Aorta (tissue), 5 donors: Measurements from ENCODE around the gene CDYL. TPM values are rescaled to one million over a fixed set of nuclear protein-coding genes. Genes with fewer than 3 reads are reported as not detected.

Experiments used
- ATAC-seq: fragments of 200-7000 bp; cut with Tn5 transposase; one replicate; pipeline ENCODE4 v1.9.1; 2022; ENCODE audit warnings: moderate library complexity; ENCODE audit not compliant: low FRiP score
- DNase-seq, 2 donors: peaks; one replicate each; pipeline ENCODE4 v3.0.0-alpha.2; 2020
- H3K27ac ChIP-seq, 2 donors: one replicate each; pipeline ENCODE4 v1.5.1; 2013; ENCODE audit warnings: low read length in 2 of 2, mild to moderate bottlenecking in 2 of 2, moderate library complexity in 2 of 2, control low read depth in 1 of 2, inconsistent platforms in 1 of 2, low read depth in 1 of 2
- H3K27me3 ChIP-seq, 2 donors: one replicate each; pipeline ENCODE4 v1.6.1; 2013; ENCODE audit warnings: control low read depth in 1 of 2, low read length in 1 of 2, mild to moderate bottlenecking in 1 of 2, moderate library complexity in 1 of 2; ENCODE audit not compliant: insufficient read depth in 2 of 2, control insufficient read depth in 1 of 2
- H3K36me3 ChIP-seq, 2 donors: one replicate each; pipeline ENCODE4 v1.6.1; 2013; ENCODE audit warnings: control low read depth in 1 of 2, low read length in 1 of 2, mild to moderate bottlenecking in 1 of 2; ENCODE audit not compliant: insufficient read depth in 2 of 2, control insufficient read depth in 1 of 2
- H3K4me1 ChIP-seq, 2 donors: one replicate each; pipeline ENCODE4 v1.6.1; 2013; ENCODE audit warnings: low read length in 2 of 2, control low read depth in 1 of 2, mild to moderate bottlenecking in 1 of 2, moderate library complexity in 1 of 2; ENCODE audit not compliant: insufficient read depth in 2 of 2, control insufficient read depth in 1 of 2
- H3K4me3 ChIP-seq, 2 donors: one replicate each; pipeline ENCODE4 v1.5.1; 2013; ENCODE audit warnings: low read length in 2 of 2, control low read depth in 1 of 2, mild to moderate bottlenecking in 1 of 2
- H3K9me3 ChIP-seq: one replicate; pipeline ENCODE4 v1.6.1; 2013; ENCODE audit warnings: mild to moderate bottlenecking, low read length; ENCODE audit not compliant: control insufficient read depth
- WGBS, 2 donors: extraction: QIAGEN DNeasy Blood & Tissue Kit; methylation state at CpG; one replicate each; pipeline ENCODE4 v1.1.7; 2013; 5-methylcytosine and 5-hydroxymethylcytosine counted together
- intact Hi-C, 2 donors: fragments of 100-400 bp; cut with DNase I; formaldehyde crosslinking; loops; one replicate each; pipeline versions ENCODE4 v1.14.2 to v1.15.0; 2022
- polyA plus RNA-seq, 2 donors: library from polyadenylated mRNA; stranded (reverse); fragments of 200-250 nt; gene quantifications; one replicate each; pipeline ENCODE4 v1.2.3, GENCODE V29; 2013
- total RNA-seq, 2 donors: library from RNA; stranded (reverse); fragmentation: NEBNext Ultra II Directional; extraction: Animal tissue kit (Norgen Biotek cat#: 25700); gene quantifications; one replicate each; pipeline ENCODE4 v1.2.1, GENCODE V29; 2021
- donor health status: healthy with polysubstance abuse.
- donor health status: Bipolar disorder and iron deficiency.
- donor health status: DM: no; HTN: no; CAD: no.
- donor health status: DM: no; HTN: no; CAD: no.
- donor health status: DM: yes; HTN: yes; CAD: no.

The CDYL gene
- total and polyA plus RNA-seq, 4 donors = 9.6 to 44.2 (median 26.4) TPM

GRCh38 chr6:4939241-4939640 lies 163.0 kb downstream of the CDYL start:
- intact Hi-C loops = loop anchor here (5.0 to 10.0 kb wide), 2 partner anchors 624 to 627 kb away; no protein-coding TSS in a partner anchor
- 95 to 100% methylated on average over 1 of the region's 1 CpG for WGBS, 2 donors
- H3K9me3 ChIP-seq = no peaks in the 10 kb centered on the region
- DNase-seq (no peak), ATAC-seq (no peak)
- H3K36me3 ChIP-seq = peaks cover 0 to under 1% of the 10 kb centered on the region in 2 donors
- H3K27me3 ChIP-seq = no peaks in the 10 kb centered on the region
- H3K27ac ChIP-seq = no peak overlapping the region
- H3K4me3 ChIP-seq = no peak overlapping the region
- no peaks in the 10 kb centered on the region for H3K4me1 ChIP-seq

DNA sequence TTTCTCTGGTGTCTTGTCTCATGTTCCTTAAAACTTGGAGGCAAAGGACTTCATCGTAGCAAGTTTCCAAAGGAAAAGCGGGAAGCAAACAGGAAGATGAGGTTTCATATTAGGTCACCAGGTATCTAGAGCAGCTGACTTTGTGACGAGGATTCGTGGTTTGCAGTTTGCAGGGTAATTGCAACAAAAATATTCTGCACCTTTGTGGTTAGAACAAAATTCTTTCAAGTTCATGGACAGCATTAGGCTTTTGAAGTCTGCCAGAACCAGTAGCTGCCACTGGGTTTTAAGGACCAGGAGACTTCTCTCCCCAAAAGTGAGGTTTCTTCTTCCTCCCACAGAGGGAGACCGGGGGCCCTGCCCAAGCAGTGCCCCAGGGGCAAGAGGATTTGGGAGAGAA lies 164.2 kb downstream of the CDYL start:
- 84 to 97% methylated on average over 5 of the region's 5 CpGs for WGBS, 2 donors
- ATAC-seq = no peak
- H3K4me3 ChIP-seq = no peak overlapping the region
- intact Hi-C loops = no loop called here
- H3K9me3 ChIP-seq = no peaks in the 10 kb centered on the region
- DNase-seq = no peak
- H3K4me1 ChIP-seq = no peaks in the 10 kb centered on the region
- H3K36me3 ChIP-seq = peaks cover 0 to 5% of the 10 kb centered on the region in 2 donors
- H3K27me3 ChIP-seq = no peaks in the 10 kb centered on the region
- H3K27ac ChIP-seq = no peak overlapping the region

DNA sequence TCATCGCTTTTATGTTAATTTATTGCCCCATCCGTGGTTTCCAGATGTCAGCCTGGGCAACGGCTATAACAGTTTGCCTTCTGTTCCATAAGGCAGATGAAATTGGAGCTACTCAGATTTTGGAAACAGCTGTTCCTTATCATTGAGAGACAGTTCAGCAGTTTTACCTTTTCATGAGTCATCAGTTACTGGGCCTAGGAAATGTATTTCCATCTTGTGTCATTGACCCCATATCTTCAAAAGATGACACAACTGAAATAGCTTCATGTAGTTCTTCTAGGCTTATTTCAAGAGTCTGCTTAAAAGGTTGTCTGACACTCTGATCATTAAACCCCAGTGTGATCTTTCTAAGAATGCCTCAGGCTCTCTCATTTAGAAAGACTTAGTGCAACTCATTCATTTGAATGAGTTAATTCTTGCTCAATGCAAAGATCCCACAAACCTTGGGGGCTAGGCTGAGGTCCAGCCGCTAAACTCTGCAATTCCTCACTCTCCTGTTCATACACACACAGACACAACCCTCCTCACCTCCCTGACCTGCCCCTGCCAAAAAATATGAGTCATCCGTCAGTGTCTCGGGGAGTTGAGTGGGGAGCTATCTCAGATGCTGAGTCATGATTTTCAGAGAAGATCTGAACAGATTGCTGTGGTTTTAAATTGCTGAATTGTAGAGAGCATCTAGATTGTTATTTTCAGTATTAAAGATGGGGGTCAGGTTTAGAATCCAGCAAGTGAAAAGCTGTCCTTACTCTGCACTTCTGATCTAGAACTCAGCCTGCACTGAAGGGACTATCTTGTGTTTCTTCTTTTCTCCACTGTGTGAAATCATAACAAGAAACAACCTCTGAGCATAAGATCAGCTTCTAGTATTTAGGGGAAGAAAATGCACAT lies 165.8 kb downstream of the CDYL start:
- intact Hi-C loops = no loop called here
- H3K36me3 ChIP-seq = peaks cover 0 to 5% of the 10 kb centered on the region in 2 donors
- no peaks in the 10 kb centered on the region for H3K27me3 ChIP-seq
- no peak overlapping the region for H3K4me3 ChIP-seq
- H3K9me3 ChIP-seq = no peaks in the 10 kb centered on the region
- H3K27ac ChIP-seq = no peak overlapping the region
- ATAC-seq (peak; percentile 60), DNase-seq (no peak)
- WGBS, 2 donors = 45 to 47% methylated on average over 6 of the region's 6 CpGs
- H3K4me1 ChIP-seq = no peaks in the 10 kb centered on the region

- peaks cover 0 to 5% of the 10 kb centered on the region in 2 donors for H3K36me3 ChIP-seq
- ATAC-seq = no peak
- H3K4me1 ChIP-seq = no peaks in the 10 kb centered on the region
- H3K9me3 ChIP-seq = no peaks in the 10 kb centered on the region
- 77 to 84% methylated on average over 4 of the region's 4 CpGs for WGBS, 2 donors
- H3K4me3 ChIP-seq = no peak overlapping the region
- no peaks in the 10 kb centered on the region for H3K27me3 ChIP-seq
- H3K27ac ChIP-seq = no peak overlapping the region
- intact Hi-C loops = no loop called here
- DNase-seq = no peak
Measured at GRCh38 chr6:4942673-4943009, 166.4 kb downstream of the CDYL start.

- ATAC-seq (no peak), DNase-seq (no peak)
- no peaks in the 10 kb centered on the region for H3K9me3 ChIP-seq
- no peak overlapping the region for H3K4me3 ChIP-seq
- WGBS, 2 donors = 74 to 77% methylated on average over 2 of the region's 2 CpGs
- no peak overlapping the region for H3K27ac ChIP-seq
- H3K4me1 ChIP-seq = no peaks in the 10 kb centered on the region
- intact Hi-C loops = no loop called here
- no peaks in the 10 kb centered on the region for H3K27me3 ChIP-seq
- H3K36me3 ChIP-seq = peaks cover 0 to 5% of the 10 kb centered on the region in 2 donors
Measured at GRCh38 chr6:4943716-4944115, 167.5 kb downstream of the CDYL start.

DNA sequence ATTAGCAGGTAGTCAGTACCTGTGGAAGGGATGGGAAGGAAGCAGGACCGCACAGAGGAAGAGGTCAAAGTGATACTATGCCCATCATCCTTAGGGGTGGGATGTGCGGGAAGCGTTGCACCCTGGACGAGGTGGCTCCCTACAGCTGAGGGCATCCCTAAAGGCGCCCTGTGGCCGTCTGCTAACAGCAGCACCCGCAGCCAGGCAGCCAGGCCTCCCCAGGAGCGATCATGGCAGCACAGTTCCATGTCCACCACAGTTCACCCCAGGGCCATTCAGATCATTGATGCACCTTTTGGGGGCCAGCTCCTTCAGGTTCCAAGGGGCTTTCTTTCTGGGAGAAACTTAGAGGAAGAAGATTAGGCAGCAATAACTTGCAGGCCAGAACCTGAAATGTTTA lies 168.1 kb downstream of the CDYL start:
- Histone ChIP-seq H3K9me3 (no peaks in the 10 kb centered on the region), H3K4me3 (no peak overlapping the region), H3K36me3 (peaks cover 0 to 5% of the 10 kb centered on the region in 2 donors), H3K4me1 (no peaks in the 10 kb centered on the region), H3K27ac (no peak overlapping the region), H3K27me3 (no peaks in the 10 kb centered on the region)
- 93 to 97% methylated on average over 8 of the region's 8 CpGs for WGBS, 2 donors
- ATAC-seq (no peak), DNase-seq (no peak)
- intact Hi-C loops = no loop called here

DNA sequence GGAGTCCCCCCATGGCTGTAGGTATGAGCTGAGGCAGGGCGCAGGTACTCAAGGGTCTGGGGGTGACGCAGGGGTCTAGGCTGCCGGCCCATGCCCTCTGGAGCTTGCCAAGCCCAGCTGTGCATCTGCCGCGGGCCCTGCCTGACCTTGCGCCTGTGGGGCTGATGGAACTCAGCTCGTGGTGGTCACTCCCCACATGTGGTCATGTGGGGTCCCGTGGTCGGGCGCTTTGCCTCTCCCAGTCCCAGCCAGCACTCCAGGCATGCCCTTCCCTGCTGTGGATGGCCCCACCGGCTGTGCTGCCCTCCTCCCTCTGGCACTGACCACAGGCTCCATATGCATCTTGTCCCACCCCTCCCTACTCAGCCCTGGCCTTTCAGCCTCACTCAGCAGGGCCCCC lies 170.3 kb downstream of the CDYL start:
- WGBS, 2 donors = 94 to 96% methylated on average over 11 of the region's 11 CpGs
- peaks cover 0 to 5% of the 10 kb centered on the region in 2 donors for H3K36me3 ChIP-seq

GRCh38 chr6:4947716-4948115 lies 171.5 kb downstream of the CDYL start:
- WGBS, 2 donors = 89 to 91% methylated on average over 13 of the region's 13 CpGs
- H3K36me3 ChIP-seq = peaks cover 0 to 5% of the 10 kb centered on the region in 2 donors
- intact Hi-C loops = no loop called here

More for the DNA sequence above, 170.3 kb downstream of the CDYL start:
- Histone ChIP-seq H3K27ac (no peak overlapping the region), H3K9me3 (no peaks in the 10 kb centered on the region), H3K4me3 (no peak overlapping the region), H3K27me3 (no peaks in the 10 kb centered on the region), H3K4me1 (no peaks in the 10 kb centered on the region)
- no peak for DNase-seq
- intact Hi-C loops = no loop called here
- no peak for ATAC-seq

More at GRCh38 chr6:4947716-4948115, 171.5 kb downstream of the CDYL start:
- H3K9me3 ChIP-seq = no peaks in the 10 kb centered on the region
- no peak for DNase-seq
- no peaks in the 10 kb centered on the region for H3K27me3 ChIP-seq
- no peak overlapping the region for H3K4me3 ChIP-seq
- ATAC-seq = no peak
- no peak overlapping the region for H3K27ac ChIP-seq
- no peaks in the 10 kb centered on the region for H3K4me1 ChIP-seq
